Ascending aorta (tissue), 2 donors: ENCODE measurements around the gene PACSIN1. TPM values are rescaled to one million over a fixed set of nuclear protein-coding genes. Genes with fewer than 3 reads are reported as not detected.

Source experiments
- DNase-seq, 2 donors: peaks; one replicate each; pipeline ENCODE4 v3.0.0-alpha.2; 2019; ENCODE audit warnings: low spot score in 2 of 2
- H3K27ac ChIP-seq, 2 donors: fragments of 200-600 bp; sonication (generic); one replicate each; pipeline ENCODE4 v1.5.1; 2016 to 2017; ENCODE audit warnings: mild to moderate bottlenecking in 1 of 2
- H3K27me3 ChIP-seq: fragments of 200-600 bp; sonication (generic); one replicate; pipeline ENCODE4 v1.5.1; 2017
- H3K36me3 ChIP-seq, 2 donors: fragments of 200-600 bp; sonication (generic); one replicate each; pipeline ENCODE4 v1.5.1; 2016
- H3K4me1 ChIP-seq, 2 donors: fragments of 200-600 bp; sonication (generic); one replicate each; pipeline ENCODE4 v1.5.1; 2016 to 2017; ENCODE audit warnings: mild to moderate bottlenecking in 1 of 2
- H3K4me3 ChIP-seq, 2 donors: fragments of 200-600 bp; sonication (generic); one replicate each; pipeline ENCODE4 v1.5.1; 2016 to 2017; ENCODE audit warnings: mild to moderate bottlenecking in 1 of 2
- H3K9me3 ChIP-seq, 2 donors: fragments of 200-600 bp; sonication (generic); one replicate each; pipeline ENCODE4 v1.5.1; 2016
- intact Hi-C: fragments of 100-400 bp; cut with DNase I; formaldehyde crosslinking; loops from one replicate; pipeline ENCODE4 v1.15.1; 2023
- total RNA-seq: library from RNA; depleted of rRNA; stranded (reverse); fragments of >200 nt; gene quantifications from one replicate; pipeline ENCODE4 v1.1.0, GENCODE V29; 2016
- TF ChIP-seq, protein P1 (sequence below), 3 experiments: fragments of 200-600 bp in 2 of 3; fragments of 450-650 bp in 1 of 3; sonication (generic) in 2 of 3; IDR thresholded peaks; one replicate each; pipeline ENCODE4 v1.5.1; 2016 to 2019; ENCODE audit warnings: antibody characterized with exemption in 3 of 3, mild to moderate bottlenecking in 1 of 3, moderate library complexity in 1 of 3

PACSIN1 gene
- total RNA-seq, 1 donor from 2014 or later: not detected

DNA sequence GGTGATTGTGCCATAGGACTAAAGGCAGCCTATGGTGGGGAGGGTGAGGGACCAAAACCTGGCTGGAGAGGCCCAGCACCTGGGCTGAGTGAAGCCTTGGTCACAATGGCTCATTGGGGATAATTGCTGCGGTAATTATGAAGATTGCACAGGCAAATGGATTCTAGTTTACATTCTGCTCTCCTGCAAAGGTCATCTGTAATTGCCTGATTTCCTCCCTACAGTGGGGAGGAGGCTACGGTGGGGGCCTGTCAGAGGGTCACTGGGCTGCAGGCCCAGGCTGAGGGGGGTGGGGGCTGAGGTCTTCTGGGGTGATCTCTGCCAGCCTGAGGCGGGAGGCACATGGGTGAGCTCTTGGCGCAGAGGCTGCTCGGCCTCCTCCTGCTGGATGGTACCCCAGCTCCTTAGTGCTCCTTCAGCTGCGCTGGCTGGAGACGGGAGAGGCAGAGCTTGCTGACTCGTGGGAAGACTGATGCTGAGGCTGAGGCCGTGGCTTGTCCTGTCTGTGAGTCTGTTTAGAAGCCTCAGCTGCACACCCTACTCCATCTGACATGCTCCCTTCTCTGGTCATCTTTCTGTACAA, 30.3 kb downstream of the PACSIN1 start:
- Histone ChIP-seq H3K4me1 (no peaks in the 10 kb centered on the region), H3K9me3 (peaks cover 4 to 18% of the 10 kb centered on the region in 2 donors), H3K27ac (no peak overlapping the region), H3K27me3 (no peaks in the 10 kb centered on the region), H3K36me3 (no peaks in the 10 kb centered on the region), H3K4me3 (no peak overlapping the region)
- TF ChIP-seq, protein P1, sequence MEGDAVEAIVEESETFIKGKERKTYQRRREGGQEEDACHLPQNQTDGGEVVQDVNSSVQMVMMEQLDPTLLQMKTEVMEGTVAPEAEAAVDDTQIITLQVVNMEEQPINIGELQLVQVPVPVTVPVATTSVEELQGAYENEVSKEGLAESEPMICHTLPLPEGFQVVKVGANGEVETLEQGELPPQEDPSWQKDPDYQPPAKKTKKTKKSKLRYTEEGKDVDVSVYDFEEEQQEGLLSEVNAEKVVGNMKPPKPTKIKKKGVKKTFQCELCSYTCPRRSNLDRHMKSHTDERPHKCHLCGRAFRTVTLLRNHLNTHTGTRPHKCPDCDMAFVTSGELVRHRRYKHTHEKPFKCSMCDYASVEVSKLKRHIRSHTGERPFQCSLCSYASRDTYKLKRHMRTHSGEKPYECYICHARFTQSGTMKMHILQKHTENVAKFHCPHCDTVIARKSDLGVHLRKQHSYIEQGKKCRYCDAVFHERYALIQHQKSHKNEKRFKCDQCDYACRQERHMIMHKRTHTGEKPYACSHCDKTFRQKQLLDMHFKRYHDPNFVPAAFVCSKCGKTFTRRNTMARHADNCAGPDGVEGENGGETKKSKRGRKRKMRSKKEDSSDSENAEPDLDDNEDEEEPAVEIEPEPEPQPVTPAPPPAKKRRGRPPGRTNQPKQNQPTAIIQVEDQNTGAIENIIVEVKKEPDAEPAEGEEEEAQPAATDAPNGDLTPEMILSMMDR (IDR thresholded peaks at IDR 0.05): no peak
- DNase-seq: no peak
- intact Hi-C loops: no loop called here

DNA sequence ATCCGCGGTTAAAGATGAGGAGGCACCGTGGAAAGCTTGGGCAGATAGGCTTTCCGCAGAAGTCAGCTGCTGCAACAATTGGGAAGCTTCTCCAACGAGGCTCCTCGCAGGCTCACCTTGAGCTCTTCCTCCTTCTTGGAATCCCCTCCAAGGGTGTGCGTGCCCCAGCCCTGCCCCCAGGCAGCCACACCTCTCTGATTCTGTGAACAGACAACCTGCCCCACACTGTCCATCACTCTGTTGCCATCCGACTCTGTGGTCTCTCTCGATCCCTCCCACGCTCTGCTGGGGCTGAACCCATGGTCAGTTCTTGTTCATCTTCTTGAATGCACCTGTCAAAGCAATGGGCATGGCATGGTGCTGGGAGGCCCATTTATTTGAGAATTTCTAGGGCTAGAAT, 31.5 kb downstream of the PACSIN1 start:
- H3K4me3 ChIP-seq: no peak overlapping the region
- H3K27ac ChIP-seq: no peak overlapping the region
- TF ChIP-seq, protein P1 (IDR thresholded peaks at IDR 0.05): no peak
- intact Hi-C loops: no loop called here
- no peak for DNase-seq
- H3K36me3 ChIP-seq: no peaks in the 10 kb centered on the region
- H3K9me3 ChIP-seq: peaks cover 6 to 19% of the 10 kb centered on the region in 2 donors
- H3K27me3 ChIP-seq: no peaks in the 10 kb centered on the region
- no peaks in the 10 kb centered on the region for H3K4me1 ChIP-seq

DNA sequence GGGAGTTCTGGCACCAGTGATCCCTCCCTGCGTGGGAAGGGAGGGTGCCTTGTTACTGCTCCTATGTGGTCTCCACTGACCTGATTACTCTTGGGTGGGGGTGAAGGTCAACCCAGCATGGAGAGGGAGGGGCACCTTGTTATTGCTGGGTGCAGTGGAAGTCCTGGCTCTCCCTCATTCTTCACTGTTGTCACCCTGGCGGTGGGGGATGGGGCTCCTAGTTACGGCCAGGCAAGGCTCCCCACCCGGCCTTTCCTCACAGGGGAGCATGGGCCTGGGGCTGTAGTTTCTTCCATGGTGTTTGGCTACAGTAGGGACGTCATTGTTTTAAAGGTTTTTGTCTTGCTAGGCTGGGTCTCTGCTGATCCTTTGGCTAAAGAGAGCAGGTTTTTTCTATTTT, 40.8 kb downstream of the PACSIN1 start:
- peaks cover 0 to 4% of the 10 kb centered on the region in 2 donors for H3K9me3 ChIP-seq
- intact Hi-C loops: no loop called here
- H3K27ac ChIP-seq: no peak overlapping the region
- H3K4me3 ChIP-seq: no peak overlapping the region
- no peaks in the 10 kb centered on the region for H3K27me3 ChIP-seq
- no peaks in the 10 kb centered on the region for H3K4me1 ChIP-seq
- no peaks in the 10 kb centered on the region for H3K36me3 ChIP-seq
- TF ChIP-seq, protein P1 (IDR thresholded peaks at IDR 0.05): no peak
- DNase-seq: no peak

DNA sequence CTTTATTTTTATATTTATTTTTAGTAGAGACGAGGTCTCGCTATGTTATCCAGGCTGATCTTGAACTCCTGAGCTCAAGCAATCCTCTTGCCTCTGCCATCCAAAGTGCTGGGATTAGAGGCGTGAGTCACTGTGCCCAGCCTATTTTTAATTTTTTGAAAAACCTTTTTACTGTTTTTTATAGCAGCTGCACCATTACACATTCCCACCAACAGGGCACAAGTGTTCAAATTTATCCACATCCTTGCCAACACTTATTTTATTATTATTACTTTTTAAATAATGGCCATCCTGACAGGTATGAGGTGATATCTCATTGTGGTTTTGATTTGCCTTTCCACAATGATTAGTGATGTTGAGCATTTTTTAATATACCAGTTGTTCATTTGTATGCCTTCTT, 42.5 kb downstream of the PACSIN1 start:
- H3K36me3 ChIP-seq: no peaks in the 10 kb centered on the region
- H3K9me3 ChIP-seq: no peaks in the 10 kb centered on the region
- H3K4me3 ChIP-seq: no peak overlapping the region
- DNase-seq: no peak
- intact Hi-C loops: no loop called here
- H3K27me3 ChIP-seq: no peaks in the 10 kb centered on the region
- no peak overlapping the region for H3K27ac ChIP-seq
- TF ChIP-seq, protein P1 (IDR thresholded peaks at IDR 0.05): peak in 1 of 3 experiments; percentile 10
- H3K4me1 ChIP-seq: no peaks in the 10 kb centered on the region

DNA sequence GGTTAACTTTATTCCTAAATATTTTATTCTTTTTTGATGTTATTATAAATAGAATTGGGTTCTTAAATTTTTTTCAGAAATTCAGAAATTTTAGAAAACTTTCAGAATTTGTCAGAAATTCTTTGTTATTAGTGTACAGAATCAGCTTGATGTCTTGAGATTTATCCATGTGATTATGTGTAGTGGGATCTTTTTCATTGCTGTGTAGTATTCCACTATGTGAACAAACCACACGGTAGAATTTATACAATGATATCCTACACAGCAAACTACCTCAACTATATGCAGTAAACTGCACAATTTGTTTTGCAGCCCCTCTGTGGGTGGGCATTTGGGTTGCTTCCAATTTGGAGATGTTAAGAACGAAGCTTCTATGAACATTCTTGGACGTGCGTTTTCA, 43.9 kb downstream of the PACSIN1 start:
- H3K27me3 ChIP-seq: no peaks in the 10 kb centered on the region
- no peaks in the 10 kb centered on the region for H3K36me3 ChIP-seq
- TF ChIP-seq, protein P1 (IDR thresholded peaks at IDR 0.05): no peak
- H3K9me3 ChIP-seq: no peaks in the 10 kb centered on the region
- intact Hi-C loops: no loop called here
- DNase-seq: no peak
- no peaks in the 10 kb centered on the region for H3K4me1 ChIP-seq
- H3K4me3 ChIP-seq: no peak overlapping the region
- H3K27ac ChIP-seq: no peak overlapping the region

DNA sequence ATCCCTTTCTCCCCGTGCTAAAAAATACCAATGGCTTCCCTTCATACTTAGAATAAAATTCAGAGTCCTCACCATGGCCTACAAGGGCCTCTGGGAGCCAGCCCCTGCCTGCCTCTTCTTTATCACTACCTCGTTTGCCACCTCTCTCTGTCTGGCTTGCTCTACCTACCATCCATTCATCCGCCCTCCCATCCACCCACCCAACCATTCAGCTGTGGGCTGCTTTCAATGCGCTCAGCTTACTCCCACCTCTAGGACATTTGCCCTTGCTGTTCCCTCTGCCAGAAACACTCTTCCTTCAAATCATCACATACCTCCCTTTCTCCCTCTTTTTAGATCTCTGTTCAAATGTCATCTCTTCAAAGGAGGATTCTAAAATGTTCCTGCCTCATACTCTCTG, 44.4 kb downstream of the PACSIN1 start:
- intact Hi-C loops: no loop called here
- Histone ChIP-seq H3K27me3 (no peaks in the 10 kb centered on the region), H3K36me3 (no peaks in the 10 kb centered on the region), H3K4me1 (no peaks in the 10 kb centered on the region), H3K4me3 (no peak overlapping the region), H3K9me3 (no peaks in the 10 kb centered on the region), H3K27ac (no peak overlapping the region)
- no peak for DNase-seq
- TF ChIP-seq, protein P1 (IDR thresholded peaks at IDR 0.05): no peak
